Activated T-helper 9 cell treated with anti-CD3 and anti-CD28 coated beads, Interleukin-2, amount 50 U/mL, for 16 hours (primary cell): ENCODE data around the gene RIPK4.
"Not testable (repeated sequence)": the region's sequence is repeated elsewhere in the genome, so short reads cannot be mapped to it uniquely, and the experiment has no call there.

ENCODE experiments used
- DNase-seq: peaks from one replicate; pipeline ENCODE4 v3.0.0-alpha.2; 2020; ENCODE audit warnings: low read depth

The RIPK4 gene

DNA sequence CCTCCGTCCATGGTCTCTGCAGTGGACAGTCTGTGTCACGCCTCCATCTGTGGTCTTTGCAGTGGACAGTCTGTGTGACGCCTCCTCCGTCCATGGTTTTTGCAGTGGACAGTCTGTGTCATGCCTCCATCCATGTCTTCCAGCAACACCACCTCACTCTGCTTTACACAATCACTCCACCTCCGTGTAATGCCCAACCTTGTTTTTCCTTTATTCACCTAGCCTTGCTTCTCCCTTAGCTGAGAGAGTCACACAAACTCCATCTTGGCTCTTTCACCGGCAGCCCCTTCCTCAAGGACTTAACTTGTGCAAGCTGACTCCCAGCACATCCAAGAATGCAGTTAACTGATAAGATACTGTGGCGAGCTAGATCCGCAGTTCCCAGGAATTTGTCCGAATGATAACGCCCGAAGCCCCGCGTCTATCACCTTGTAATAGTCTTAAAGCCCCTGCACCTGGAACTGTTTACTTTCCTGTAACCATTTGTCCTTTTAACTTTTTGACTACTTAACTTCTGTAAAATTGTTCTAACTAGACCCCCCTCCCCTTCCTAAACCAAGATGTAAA is 52.5 kb downstream of the RIPK4 start:
- DNase-seq: not testable (repeated sequence)

DNA sequence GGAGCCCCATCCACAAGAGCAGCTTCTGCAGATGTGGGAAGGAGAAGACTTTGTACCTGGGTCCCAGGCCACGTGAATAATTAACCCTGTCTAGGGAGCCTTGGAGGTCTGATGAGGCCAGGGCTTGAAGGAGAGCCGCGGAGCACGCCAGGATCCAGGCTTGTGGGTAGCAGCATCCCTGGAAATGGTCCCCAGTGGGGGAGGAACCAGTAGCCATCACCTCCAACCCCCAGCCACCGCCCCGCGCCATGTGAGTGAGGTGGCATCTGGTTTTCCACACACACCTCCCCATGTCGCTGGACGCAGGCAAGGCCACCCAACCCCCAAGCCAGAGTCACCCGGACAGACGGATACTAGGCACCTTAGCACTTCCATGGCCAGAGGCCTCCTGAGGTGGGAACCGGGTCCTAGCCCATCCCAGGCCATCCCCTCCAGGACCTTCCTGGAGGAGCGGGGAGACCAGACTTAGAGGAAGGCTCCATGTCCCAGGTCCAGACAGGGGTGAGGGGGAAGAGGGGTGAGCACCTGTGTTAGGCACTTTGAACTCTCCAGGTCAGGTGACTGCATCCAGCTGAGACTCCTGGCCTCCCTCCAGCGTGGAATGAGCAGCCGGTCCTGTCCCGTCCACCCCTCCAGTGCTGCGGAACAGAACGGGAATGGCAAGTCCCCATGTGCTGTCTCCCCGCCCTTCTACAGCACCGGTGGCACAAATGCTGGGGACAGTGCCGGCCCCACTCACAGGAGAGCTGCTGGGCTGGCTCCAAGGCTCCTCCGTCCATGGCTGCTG is 53.2 kb downstream of the RIPK4 start:
- DNase-seq: no peak

DNA sequence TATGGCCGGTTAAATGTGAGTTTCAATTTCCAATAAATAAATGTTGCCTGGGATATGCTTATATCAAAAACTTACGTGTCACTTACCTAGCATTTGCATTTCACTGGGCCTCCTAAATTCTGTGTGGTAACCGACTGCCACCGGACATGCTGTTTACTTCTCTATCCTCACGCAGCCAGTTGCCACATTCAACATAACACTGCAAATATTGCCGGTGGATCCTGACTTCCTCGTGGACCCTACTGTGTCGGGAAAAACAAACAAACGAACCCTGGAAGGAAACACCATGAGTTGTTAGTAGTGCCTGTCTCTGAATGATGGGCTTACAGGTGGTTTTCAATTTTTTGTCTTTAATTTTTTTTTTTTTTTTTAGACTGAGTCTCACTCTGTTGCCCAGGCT is 54.1 kb downstream of the RIPK4 start:
- DNase-seq: no peak

DNA sequence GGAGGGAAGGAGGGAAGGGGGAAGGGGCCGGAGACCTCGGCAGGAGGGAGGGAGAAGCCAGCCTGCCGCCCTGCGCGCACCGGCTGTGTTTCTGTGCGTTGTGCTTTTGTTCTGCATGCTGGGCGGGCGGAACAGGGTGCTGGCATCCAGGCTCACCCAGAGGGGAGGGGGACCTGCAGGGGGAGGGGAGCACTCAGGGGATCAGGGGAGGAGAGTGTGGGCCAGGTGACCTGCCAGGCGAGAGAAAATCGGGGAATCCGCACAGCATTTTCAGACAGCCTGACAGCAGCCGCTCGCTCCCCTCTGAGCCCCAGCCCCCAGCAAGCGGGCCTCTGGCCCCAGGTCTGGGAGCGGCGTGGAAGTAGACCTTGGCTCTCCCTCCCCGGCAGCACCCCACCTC is 54.7 kb downstream of the RIPK4 start:
- DNase-seq: no peak

DNA sequence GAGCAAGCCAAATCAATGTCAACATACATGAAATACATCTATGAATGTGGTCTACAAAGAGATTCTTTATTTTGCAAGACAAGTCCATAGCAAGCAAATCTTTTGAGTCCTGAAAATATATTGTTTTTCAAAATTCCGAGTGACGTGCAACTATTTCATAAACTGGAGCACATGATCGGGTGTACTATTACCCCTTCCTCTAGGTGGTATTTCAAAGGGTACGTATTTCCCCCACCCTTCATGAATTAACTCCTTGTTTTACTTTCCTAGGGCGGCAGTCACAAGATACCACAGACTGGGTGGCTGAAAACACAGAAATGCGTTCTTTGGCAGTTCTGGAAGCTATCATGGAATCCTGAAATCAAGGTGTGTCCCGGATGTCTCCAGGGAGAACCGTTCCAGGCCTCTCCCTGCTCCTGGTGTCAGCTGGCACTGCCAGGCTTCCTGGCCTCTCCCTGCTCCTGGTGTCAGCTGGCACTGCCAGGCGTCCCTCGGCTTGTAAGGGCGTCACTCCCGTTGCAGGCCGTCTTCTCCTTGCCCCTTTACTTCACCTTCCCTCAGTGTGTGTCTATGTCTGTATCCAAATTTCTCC is 55.3 kb downstream of the RIPK4 start:
- DNase-seq: no peak

DNA sequence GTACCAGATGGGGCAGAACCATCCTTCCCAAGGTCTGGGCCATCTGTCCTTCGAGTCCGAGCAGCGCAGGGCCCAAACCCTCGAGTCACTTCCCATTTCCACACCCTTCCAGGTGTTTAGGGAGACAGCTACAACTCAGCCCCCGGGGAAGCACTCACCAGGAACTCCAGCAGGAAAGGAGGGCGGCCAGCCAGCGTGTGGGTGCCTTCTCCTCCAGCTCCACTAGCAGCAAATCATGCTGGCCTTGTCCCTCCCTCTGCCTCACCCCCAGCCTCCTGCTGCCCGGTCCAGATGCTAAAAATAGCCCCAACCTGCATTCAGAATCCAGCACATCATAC is 56.1 kb downstream of the RIPK4 start:
- DNase-seq: no peak

DNA sequence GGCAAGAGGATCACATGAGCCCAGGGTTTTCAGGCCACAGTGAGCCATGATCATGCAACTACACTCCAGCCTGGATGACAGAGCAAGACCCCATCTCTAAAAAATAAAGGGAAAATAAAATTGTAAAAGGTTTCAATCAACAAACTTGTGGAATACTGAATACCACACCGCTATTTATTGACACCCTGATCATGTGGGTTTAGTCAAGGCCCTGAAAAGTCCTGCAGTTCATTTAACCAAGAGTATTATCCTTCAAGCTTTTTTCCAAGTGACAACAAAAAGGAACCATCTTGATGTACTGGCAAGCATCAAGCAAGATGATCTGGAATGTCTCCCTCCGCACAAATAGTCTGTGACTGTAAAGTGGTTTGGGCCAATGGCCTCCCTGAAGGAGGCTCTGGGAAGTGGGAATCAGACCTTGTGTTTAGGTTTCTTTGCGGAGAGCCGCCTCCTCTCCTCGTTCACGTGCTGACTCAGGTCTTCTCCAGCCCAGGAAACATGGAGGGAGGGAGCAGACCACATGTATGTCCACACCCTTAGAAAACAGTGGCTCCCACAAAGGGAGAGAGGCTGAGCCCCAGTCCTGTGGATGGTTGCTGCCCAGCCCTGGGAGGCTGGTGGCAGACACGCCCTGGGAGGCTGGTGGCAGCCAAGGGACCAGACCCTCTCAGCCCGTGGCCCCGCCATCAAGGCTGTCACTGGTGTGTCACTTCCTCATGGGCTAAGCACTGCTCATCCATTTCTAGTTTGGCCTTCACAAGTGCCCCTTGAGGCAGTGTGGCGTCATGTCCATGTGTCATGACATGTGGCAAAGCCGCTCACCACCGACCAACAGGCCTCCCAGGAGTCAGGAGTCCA is 56.7 kb downstream of the RIPK4 start:
- no peak for DNase-seq

DNA sequence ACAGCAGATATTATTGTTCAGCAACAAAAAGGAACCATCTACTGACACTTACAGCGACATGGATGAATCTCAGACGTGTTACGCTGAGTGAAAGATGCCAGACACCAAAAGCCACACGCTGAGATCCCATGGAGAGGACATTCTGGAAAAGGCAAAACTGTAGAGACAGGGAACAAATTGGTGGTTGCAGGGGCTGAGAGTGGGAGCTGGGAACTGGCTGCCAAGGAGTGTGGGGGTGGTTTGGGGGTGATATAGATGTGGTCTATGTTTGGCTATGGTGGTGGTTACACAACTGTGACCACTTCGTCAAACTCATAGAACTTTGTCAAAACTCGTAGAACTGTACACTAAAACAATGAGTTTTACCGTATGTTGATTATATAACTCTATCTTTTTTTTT is 57.7 kb downstream of the RIPK4 start:
- DNase-seq: no peak

DNA sequence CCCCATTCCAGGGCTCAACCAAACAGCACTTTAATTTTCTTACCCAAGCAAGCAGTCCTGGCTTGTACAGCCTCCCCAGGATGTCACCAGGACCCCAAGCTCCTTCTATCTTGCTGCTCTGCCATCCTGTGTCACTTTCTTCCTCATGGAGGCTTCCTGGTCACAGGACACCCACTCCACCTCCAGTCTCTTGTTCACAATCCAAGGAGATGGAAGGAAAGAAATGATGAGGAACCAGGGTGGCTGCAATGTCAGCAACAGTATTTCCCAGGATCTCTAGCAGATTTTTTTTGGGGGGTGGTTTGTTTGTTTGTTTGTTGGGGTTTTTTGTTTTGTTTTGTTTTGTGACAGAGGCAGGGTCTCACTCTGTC is 58.9 kb downstream of the RIPK4 start:
- DNase-seq: no peak

DNA sequence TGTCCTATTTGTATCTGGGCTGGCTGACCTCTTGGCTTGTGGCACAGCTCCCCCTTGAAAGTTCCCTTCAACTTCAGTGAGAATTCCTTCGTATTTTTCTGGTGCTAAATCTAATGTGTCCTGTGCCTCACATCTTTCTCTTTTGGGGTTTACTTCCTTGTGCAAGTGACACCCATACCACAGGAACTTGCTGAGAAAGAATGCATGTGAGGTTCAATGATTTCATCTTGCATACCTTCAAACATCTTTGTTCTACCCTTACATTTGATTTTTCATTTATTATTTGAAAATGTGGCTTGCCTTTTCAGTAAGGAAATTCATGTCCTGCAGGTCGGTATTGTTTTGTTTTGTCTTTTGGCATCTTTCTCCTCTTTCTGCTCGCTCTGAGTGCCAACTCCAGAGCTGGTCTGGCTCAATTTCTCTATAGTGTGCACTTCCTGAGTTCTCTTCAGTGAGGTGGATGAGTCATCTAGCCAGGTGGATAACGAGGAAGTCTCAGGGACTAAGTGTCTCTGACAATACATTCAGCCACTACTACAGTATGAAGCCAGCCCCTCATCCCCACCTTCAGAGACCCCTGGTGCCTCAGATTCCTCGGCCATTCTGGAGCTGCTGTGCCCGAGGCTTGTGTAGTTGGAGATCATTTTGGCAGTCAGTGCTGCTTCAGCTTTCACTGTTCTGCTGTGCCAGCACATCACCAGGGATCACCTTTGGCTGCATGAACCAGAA is 59.5 kb downstream of the RIPK4 start:
- DNase-seq: no peak

DNA sequence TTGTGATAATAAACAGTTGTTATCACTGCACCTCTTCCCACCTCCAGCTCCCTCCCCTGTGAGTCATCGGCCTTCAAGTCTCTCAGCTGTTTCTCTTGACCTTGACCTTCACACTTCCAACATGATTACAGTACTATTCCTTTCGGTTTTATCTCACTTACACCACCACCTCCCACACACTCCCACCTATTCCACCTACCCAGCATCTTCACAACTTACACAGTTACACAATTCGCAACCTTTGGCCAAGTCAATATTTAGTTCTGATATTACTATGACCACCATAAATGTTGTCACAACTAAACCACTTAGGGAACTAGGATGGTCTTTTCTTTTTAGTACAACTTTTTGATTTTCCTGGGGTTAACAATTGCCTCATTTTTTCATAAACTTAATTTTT is 60.2 kb downstream of the RIPK4 start:
- no peak for DNase-seq

DNA sequence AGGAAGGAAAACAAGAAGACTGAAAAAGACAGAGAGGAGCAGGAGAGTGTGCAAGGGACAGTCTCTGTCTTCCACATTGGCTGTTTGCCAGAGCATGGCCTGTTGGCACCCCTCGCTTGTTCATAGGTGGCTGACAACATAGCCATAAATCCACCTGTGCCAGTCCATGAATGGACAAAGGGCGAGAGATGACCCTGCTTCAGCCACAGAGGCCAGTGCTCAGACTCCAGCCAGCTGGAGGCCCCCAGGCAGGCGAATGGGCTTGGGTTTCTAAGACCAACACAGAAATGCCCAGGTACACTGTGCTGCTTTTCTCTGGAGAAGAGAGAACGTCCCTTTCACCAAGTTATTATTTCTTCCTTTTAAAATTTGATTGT is 60.6 kb downstream of the RIPK4 start:
- DNase-seq: no peak

DNA sequence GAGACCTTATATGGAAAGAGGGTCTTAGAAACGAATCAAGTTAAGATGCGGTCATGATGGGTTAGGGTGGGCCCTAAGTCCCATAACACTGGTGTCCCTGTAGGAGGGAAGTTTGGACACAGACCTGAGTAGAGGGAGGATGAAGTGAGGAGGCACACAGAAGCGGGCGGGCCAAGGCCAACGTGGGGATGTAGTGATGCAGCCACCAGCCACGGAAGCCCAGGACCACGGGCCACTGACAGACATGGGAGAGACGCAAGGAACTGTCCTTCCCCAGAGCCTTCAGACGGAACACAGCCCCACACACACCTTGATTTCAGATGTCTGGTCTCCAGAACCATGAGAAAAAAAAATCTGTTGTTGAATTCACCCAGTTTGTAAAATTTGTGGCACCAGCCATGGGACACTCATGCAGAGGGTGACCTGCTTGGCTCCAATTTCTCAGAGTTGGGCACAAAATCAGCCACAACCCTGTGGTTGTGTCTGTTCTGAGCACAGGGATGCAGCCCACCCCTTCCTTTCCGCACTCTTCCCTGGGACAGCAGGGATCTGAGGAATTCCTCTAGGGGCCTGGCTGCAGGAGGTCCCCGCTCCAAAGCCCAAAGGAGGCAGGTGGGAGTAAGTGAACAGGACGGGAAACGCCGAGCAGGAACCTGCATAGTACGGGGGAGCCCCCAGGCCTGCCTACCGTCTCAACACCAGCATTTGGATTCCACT is 61.1 kb downstream of the RIPK4 start:
- DNase-seq: no peak

DNA sequence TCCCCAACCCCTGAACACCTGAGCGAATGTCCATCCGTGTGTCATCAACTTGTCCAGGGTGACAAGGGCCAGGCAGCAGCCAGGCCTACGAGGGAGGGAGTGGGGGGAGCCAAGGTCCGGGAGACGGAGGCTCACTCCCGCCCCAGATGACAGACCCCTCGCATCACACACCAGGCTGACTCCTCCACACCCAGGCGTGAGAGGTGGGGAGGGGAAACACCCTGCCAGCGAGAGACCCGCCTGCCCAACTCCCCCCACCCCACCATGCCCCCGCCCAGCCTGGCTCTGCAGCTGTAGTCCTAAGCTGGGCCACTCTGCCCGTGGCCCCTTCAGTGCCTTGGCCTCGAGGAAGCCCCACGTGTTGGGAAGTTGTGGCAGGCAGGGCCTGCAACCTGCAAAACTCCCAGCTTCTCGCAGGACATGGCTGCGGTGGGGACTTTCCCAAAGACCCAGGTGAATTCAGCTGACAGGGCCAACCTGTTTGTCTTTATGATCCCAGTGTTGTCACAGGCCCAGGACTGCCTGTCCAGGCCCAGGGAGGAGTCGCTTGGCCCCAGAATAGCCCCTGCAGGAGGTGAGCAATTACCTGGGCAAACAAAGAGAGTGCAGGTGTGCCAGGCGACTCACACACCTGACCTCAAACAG is 62.9 kb downstream of the RIPK4 start:
- no peak for DNase-seq

DNA sequence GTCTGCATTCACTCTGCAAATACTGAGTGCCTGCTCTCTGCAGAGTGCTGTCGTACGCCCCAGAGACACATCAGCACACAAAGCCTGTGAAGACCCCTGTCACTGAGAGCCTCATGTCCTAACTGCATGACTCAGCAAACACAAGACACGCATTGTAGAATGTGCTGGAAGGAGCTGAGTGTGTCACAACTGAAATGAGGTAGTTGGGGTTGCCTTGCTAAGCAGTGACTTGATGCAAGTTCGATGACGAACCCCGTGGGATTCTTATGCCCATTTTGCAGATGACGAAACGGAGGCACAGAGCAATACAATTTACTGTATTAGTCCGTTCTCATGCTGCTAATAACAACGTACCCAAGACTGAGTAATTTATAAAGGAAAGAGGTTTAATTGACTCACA is 65.1 kb downstream of the RIPK4 start:
- DNase-seq: no peak

DNA sequence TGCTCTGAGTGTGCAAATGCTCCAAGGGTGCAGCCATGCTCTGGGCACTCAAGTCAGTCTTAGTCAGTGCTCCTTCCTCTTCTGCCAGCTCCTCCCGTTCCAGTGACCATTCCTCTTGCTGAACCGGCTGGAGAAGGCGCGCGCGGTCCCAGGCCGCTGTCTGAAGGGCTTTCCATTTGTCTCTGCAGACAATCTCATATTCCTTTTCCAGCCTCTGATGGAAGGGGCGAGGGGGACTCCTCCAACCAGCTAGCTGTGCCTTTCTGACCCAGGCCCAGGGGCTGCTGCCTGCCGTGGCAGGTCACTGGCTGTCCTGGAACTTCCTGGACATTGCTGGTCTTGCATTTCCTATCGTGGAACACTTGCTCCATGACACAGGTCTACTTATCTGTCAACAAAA is 67.5 kb downstream of the RIPK4 start:
- no peak for DNase-seq

DNA sequence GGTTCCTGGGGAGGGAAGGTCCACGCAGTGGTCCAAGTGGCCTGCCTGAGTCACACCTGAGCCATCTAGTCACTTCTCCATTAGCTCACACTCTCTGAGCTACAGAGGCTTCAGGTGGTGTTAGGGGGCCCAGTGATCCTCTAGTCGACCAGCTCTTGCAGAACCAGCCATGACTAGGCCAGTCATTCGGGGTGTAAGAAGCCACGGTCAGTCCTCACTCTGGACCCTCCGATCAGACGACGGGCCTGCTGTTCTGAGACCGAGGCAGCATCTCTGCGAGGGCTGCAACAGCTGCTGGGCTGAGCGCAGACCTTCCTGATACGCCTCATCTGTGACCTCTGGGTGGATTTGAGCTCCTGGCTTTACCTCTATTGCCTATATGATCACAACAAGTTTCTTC is 68.8 kb downstream of the RIPK4 start:
- DNase-seq: no peak

DNA sequence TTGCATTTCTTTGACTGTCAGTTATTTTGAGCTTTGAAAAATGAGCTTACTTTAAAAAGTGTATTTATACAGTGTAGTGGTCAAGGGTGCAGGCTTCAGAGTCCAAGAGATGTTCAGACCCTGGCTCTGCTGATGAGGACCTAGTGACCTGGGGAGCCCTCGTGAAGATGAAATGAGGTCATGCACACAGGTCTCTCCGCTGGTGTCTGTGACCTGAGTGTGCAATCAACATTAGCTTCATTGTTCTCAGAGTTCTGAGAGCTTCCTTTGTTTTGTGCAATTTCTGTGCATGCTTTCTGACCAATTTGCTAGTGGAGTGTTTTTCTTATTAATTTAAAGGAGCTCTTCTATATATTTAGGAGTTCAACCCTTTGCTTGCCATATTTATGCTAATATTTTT is 71.3 kb downstream of the RIPK4 start:
- DNase-seq: no peak

DNA sequence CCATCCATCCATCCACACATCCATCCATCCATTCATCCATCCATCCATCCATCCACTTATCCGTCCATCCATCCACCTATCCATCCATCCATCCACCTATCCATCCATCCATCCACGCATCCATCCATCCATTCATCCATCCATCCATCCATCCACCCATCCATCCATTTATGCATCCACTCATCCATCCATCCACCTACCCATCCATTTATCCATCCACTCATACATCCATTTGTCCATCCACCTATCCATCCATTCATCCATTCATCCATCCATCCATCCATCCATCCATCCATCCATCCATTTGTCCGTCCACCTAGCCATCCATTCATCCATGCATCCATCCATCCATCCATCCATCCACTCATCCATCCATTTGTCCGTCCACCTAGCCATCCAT is 72.8 kb downstream of the RIPK4 start:
- DNase-seq: not testable (repeated sequence)

DNA sequence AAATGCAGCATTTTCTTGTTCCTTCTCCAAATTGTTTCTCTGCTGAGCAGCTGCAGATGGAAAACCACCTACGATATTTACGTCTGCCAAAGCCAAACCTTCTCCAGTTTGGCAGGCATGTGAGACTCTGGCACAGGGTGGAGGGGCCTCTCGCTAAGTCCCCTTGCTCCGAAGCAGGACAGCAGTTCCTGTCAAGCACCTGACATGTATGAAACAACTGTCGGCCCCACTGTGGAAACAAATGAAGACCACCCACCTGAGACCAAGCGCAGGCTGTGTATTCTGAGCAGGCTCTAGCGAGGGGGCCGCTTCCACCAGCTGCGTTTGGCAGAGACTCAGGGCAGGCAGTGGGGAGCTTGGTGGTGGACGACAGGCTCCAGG is 74.7 kb downstream of the RIPK4 start:
- no peak for DNase-seq
